ENCODE results near the gene SLC26A11. TPM values are rescaled to one million over a fixed set of nuclear protein-coding genes. Genes with fewer than 3 reads are reported as not detected.

SLC26A11 gene
- total RNA-seq, 4 donors from 2014 or later, result 10.0 to 38.7 (median 16.0) TPM

GRCh38 chr17:80232438-80232837 is 12.2 kb downstream of the SLC26A11 start:
- Histone ChIP-seq H3K9me3 (peaks cover 0 to 16% of the 10 kb centered on the region in 2 donors), H3K27me3 (no peaks in the 10 kb centered on the region), H3K36me3 (no peaks in the 10 kb centered on the region), H3K4me1 (no peaks in the 10 kb centered on the region), H3K4me3 (no peak overlapping the region), H3K27ac (no peak overlapping the region)
- no peak for DNase-seq
- TF ChIP-seq, protein P1, sequence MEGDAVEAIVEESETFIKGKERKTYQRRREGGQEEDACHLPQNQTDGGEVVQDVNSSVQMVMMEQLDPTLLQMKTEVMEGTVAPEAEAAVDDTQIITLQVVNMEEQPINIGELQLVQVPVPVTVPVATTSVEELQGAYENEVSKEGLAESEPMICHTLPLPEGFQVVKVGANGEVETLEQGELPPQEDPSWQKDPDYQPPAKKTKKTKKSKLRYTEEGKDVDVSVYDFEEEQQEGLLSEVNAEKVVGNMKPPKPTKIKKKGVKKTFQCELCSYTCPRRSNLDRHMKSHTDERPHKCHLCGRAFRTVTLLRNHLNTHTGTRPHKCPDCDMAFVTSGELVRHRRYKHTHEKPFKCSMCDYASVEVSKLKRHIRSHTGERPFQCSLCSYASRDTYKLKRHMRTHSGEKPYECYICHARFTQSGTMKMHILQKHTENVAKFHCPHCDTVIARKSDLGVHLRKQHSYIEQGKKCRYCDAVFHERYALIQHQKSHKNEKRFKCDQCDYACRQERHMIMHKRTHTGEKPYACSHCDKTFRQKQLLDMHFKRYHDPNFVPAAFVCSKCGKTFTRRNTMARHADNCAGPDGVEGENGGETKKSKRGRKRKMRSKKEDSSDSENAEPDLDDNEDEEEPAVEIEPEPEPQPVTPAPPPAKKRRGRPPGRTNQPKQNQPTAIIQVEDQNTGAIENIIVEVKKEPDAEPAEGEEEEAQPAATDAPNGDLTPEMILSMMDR (IDR thresholded peaks at IDR 0.05), result no peak
- no peak for TF ChIP-seq POLR2A (IDR thresholded peaks at IDR 0.05)
- intact Hi-C loops (cut with DNase I; ENCODE audit: low total_unique reads), result no loop called here

- H3K4me3 ChIP-seq, result no peak overlapping the region
- H3K4me1 ChIP-seq, result no peaks in the 10 kb centered on the region
- no peaks in the 10 kb centered on the region for H3K36me3 ChIP-seq
- DNase-seq, result no peak
- peaks cover 0 to 16% of the 10 kb centered on the region in 2 donors for H3K9me3 ChIP-seq
- H3K27ac ChIP-seq, result no peak overlapping the region
- intact Hi-C loops (cut with DNase I; ENCODE audit: low total_unique reads), result no loop called here
- no peaks in the 10 kb centered on the region for H3K27me3 ChIP-seq
- TF ChIP-seq POLR2A (IDR thresholded peaks at IDR 0.05), result no peak
- TF ChIP-seq, protein P1 (IDR thresholded peaks at IDR 0.05), result no peak
Observed at GRCh38 chr17:80233202-80233601, 13.0 kb downstream of the SLC26A11 start.

DNA sequence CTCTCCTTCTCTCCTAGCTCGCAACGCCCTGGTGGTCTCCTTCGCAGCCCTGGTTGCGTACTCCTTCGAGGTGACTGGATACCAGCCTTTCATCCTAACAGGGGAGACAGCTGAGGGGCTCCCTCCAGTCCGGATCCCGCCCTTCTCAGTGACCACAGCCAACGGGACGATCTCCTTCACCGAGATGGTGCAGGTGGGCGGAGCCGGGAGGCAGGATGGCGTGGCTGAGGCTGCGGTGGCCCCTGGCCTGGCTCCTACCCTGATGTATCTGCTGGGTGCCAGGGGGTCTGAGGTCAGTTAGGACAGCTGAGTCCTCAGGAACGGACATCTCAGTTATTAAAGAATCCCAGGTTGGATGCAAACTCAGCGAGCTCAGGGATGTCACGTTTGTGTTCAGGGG is 16.7 kb downstream of the SLC26A11 start:
- Histone ChIP-seq H3K27ac (no peak overlapping the region), H3K27me3 (no peaks in the 10 kb centered on the region), H3K4me3 (no peak overlapping the region), H3K9me3 (peaks cover 0 to 14% of the 10 kb centered on the region in 2 donors), H3K4me1 (no peaks in the 10 kb centered on the region), H3K36me3 (no peaks in the 10 kb centered on the region)
- TF ChIP-seq POLR2A (IDR thresholded peaks at IDR 0.05), result no peak
- TF ChIP-seq, protein P1 (IDR thresholded peaks at IDR 0.05), result no peak
- no peak for DNase-seq
- intact Hi-C loops (cut with DNase I; ENCODE audit: low total_unique reads), result no loop called here

GRCh38 chr17:80237386-80237785 is 17.2 kb downstream of the SLC26A11 start:
- intact Hi-C loops (cut with DNase I; ENCODE audit: low total_unique reads), result no loop called here

GRCh38 chr17:80242505-80242904 is 22.3 kb downstream of the SLC26A11 start:
- H3K4me1 ChIP-seq, result no peaks in the 10 kb centered on the region
- H3K36me3 ChIP-seq, result no peaks in the 10 kb centered on the region
- TF ChIP-seq POLR2A (IDR thresholded peaks at IDR 0.05), result no peak
- TF ChIP-seq, protein P1 (IDR thresholded peaks at IDR 0.05), result no peak
- H3K27me3 ChIP-seq, result no peaks in the 10 kb centered on the region
- no peaks in the 10 kb centered on the region for H3K9me3 ChIP-seq
- no peak for DNase-seq
- intact Hi-C loops (cut with DNase I; ENCODE audit: low total_unique reads), result no loop called here
- H3K4me3 ChIP-seq, result no peak overlapping the region
- H3K27ac ChIP-seq, result no peak overlapping the region

More at GRCh38 chr17:80237386-80237785, 17.2 kb downstream of the SLC26A11 start:
- Histone ChIP-seq H3K9me3 (peaks cover 0 to 9% of the 10 kb centered on the region in 2 donors), H3K4me3 (no peak overlapping the region), H3K4me1 (no peaks in the 10 kb centered on the region), H3K27me3 (no peaks in the 10 kb centered on the region), H3K36me3 (no peaks in the 10 kb centered on the region), H3K27ac (no peak overlapping the region)
- TF ChIP-seq, protein P1 (IDR thresholded peaks at IDR 0.05), result no peak
- TF ChIP-seq POLR2A (IDR thresholded peaks at IDR 0.05), result no peak
- no peak for DNase-seq

All from uterus (tissue), 4 donors.